Measurements from ENCODE around the gene TMEM231. TPM values are rescaled to one million over a fixed set of nuclear protein-coding genes. Genes with fewer than 3 reads are reported as not detected.
A peak's percentile ranks its signal among the peaks of the same experiment; 100 is the strongest.

TMEM231 gene
- total RNA-seq, 1 experiment from 2014 or later = 3.4 TPM

- H4K20me1 ChIP-seq (ENCODE audit: control insufficient read depth, insufficient read depth, insufficient read length) = peaks cover 3% of the 10 kb centered on the region
- H3K4me1 ChIP-seq (ENCODE audit: insufficient read depth, low read length) = no peaks in the 10 kb centered on the region; the same call in 1 of the 2 replicates
- H3K27ac ChIP-seq (ENCODE audit: insufficient read length, low read depth, low read length) = no peak within 1 kb of the TSS
- H3K4me2 ChIP-seq (ENCODE audit: insufficient read depth, insufficient read length, low read length) = peak within 1 kb of the TSS; percentile 65
- no peak within 1 kb of the TSS for H4K8ac ChIP-seq (replicated peaks; ENCODE audit: insufficient read length, low read depth, low read length)
- no peak within 1 kb of the TSS for H2AK5ac ChIP-seq (ENCODE audit: insufficient read length, low read length)
- H3K36me3 Mint-ChIP-seq (ENCODE audit: insufficient read depth in 1 of 3, low read depth in 3 of 3) = peaks cover 0 to 9% (median 0%) of the 10 kb centered on the region in 3 experiments; a peak in 3 of 7 replicates
- no peaks in the 10 kb centered on the region for H3K79me2 ChIP-seq (ENCODE audit: insufficient read depth, low read length)
- H2BK20ac ChIP-seq (ENCODE audit: low read depth, low read length, poor library complexity, severe bottlenecking) = no peak within 1 kb of the TSS
- H3K4ac ChIP-seq (ENCODE audit: low read depth, low read length) = no peak within 1 kb of the TSS
- H3K14ac ChIP-seq (ENCODE audit: insufficient read depth, low read length) = peak within 1 kb of the TSS; percentile 43
- peak; percentile 88 for DNase-seq
- H3K4me3 Mint-ChIP-seq = peak within 1 kb of the TSS; percentile 85 to 94
- no CpG with 5 or more reads among the region's 43 CpGs for WGBS (ENCODE audit: extremely low coverage, insufficient read length, low lambda C conversion rate)
- no peaks in the 10 kb centered on the region for H3K79me1 ChIP-seq (ENCODE audit: insufficient read depth, low read depth, low read length, poor library complexity, severe bottlenecking)
- no peak within 1 kb of the TSS for H2BK120ac ChIP-seq (ENCODE audit: low read depth, low read length, poor library complexity, severe bottlenecking)
- H3K9me3 ChIP-seq (ENCODE audit: control insufficient read depth, low read depth, low read length) = no peaks in the 10 kb centered on the region
- H3K27me3 Mint-ChIP-seq (ENCODE audit: low read depth) = peaks cover 6% of the 10 kb centered on the region; the same call in 1 of the 2 replicates
- H2BK15ac ChIP-seq (ENCODE audit: low read depth, low read length) = no peak within 1 kb of the TSS
- no peak within 1 kb of the TSS for H3K23ac ChIP-seq (ENCODE audit: insufficient read length, low read depth, low read length)
- peak within 1 kb of the TSS; percentile 72 for H3K18ac ChIP-seq (ENCODE audit: insufficient read length, low read depth, low read length)
- no peak within 1 kb of the TSS for H4K91ac ChIP-seq (ENCODE audit: insufficient read length, low read depth, low read length)
- H3K27me3 ChIP-seq (ENCODE audit: insufficient read depth, low read length) = no peaks in the 10 kb centered on the region
- no peak within 1 kb of the TSS for H2BK12ac ChIP-seq (ENCODE audit: insufficient read length, low read depth, low read length)
- no peak within 1 kb of the TSS for H2BK5ac ChIP-seq (ENCODE audit: insufficient read length, low read length)
- no peak within 1 kb of the TSS for H3K56ac ChIP-seq (ENCODE audit: insufficient read length, low read depth, low read length)
- H3T11ph ChIP-seq (ENCODE audit: low read length) = no peak within 1 kb of the TSS
- H3K4me1 Mint-ChIP-seq = peaks cover 18 to 22% of the 10 kb centered on the region in 2 experiments
- no peak within 1 kb of the TSS for H4K5ac ChIP-seq (ENCODE audit: insufficient read length, low read depth, low read length)
- peaks cover 12% of the 10 kb centered on the region for H3K23me2 ChIP-seq (ENCODE audit: insufficient read length, low read depth, low read length, poor library complexity, severe bottlenecking)
- peak within 1 kb of the TSS; percentile 58 for H3K9ac ChIP-seq (ENCODE audit: extremely low read depth, insufficient read length, low read length)
- H3K9me3 Mint-ChIP-seq = no peaks in the 10 kb centered on the region
- H3K27ac Mint-ChIP-seq = peak within 1 kb of the TSS; percentile 60 to 81 (median 61); a peak in 5 of 7 replicates
- TF ChIP-seq CTCF (conservative IDR thresholded peaks at IDR 0.05) = no peak
- H2AFZ ChIP-seq (ENCODE audit: low read length) = no peak within 1 kb of the TSS
Observed at GRCh38 chr16:75495076-75495674, 60.9 kb downstream of the TMEM231 start, which contains the start of gene CHST6. TSS of gene CHST6 (minus strand) at chr16:75495441. CDS start at chr16:75479828, 15,613 bp downstream.
